Astrocyte of the hippocampus (primary cell): ENCODE data around the gene RAB11FIP4.
A peak's percentile ranks its signal among the peaks of the same experiment; 100 is the strongest.

Source experiments
- DNase-seq: peaks from one replicate; pipeline ENCODE4 v3.0.0; 2011; ENCODE audit warnings: low read depth, low spot score

RAB11FIP4 gene

DNA sequence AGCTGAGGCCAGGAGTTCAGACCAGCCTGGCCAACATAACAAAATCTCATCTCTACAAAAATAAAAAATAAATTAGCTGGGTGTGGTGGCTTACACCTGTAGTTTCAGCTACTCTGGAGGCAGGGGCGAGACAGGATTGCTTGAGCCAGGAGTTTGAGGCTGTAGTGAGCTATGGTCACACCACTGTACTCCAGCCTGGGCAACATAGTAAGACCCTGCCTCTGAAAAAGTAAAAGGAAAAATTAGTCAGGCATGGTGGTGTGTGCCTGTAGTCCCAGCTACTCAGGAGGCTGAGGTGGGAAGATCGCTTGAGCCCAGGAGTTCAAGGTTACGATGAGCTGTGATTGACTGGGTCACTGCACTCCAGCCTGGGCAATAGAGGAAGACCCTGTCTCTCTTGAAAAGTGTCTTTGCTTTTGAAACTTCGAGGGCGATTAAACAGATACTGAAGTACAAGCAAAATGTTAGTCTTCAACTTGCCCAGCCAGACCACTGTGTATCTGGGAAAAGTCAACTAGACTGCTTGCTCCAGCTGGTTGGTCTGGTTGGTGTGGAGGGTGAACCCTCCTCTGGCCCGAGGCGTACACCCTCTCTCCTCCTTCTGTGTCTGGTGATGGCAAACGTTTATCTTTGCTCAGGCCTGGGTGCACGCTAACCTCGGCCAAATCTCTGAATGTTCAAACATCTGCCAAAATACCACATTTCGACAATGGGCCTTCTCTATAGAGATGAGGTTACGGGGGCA, 174.9 kb downstream of the RAB11FIP4 start:
- no peak for DNase-seq

DNA sequence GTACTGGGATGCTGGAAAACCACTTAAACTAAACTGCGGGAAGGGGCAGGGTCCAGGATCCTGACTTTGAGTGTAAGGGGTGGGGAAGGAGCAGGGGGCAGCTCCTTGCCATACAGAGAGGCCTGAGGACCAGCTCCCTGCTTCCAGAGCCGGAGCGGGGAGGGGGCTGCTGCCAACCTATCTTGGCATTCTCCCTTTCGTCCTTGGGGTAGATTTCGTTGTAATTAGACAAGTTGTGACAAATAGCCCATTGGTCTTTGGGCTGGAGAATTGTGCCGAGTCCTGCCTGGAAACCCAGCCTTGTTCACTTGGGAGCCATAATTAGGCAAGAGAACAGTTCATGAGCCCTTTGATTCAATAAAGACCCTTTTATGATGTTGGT, 175.5 kb downstream of the RAB11FIP4 start:
- no peak for DNase-seq

DNA sequence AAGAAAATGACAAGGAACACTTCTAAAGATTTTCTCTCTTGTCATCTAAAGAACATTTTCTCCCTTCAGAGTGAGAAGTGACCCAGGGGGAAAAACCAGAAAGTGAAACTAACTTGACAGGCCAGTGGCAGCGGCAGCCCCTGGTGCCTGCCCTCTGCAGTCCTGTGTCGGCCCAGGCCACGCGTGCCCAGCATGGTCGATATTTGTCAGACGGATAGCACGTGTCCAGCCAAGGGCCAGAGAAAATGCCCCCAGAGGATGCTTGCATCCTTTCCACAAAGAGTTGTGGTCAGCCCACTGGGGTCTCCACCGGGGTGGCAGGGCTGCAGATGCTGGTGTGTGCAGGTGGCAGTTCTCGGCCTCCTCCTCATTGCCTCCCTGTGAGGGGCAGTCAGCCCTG, 176.6 kb downstream of the RAB11FIP4 start:
- no peak for DNase-seq

DNA sequence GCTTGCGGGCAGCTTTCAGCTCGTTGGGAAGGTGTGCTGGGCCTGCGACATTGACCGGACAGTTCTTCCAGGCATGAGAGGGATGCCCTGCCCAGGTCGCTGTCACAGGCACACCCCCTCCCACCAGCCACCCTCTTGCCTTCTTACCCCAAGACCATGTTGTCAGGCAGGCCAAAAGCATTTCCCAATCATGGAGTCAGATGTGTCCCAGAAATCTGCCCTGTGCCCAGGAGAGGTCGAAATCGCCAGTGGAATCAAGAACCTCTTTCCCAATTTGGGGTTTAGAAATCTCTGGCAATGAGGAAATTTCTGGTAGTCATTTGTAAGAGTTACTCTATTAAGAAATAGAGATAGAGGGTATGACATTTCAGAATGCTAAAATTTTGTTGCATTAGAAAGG, 177.1 kb downstream of the RAB11FIP4 start:
- no peak for DNase-seq

DNA sequence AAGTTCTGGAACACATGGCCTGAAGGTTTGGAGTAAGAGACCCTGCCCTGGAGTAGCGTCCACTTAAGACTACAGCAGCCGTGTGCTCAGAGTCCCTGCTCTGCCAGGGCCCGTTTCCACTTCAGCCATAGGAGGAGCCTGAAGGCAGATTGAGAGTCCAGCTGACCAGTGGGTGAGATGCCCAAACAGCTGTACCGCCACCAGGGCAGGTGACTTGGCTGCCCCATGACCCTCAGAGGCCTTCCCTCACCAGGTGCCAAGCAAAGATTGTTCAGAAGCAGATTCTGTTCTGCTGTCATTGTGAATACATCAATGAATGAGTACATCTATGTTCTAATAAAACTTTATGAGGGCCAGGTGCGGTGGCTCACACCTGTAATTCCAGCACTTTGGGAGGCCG, 178.8 kb downstream of the RAB11FIP4 start:
- no peak for DNase-seq

DNA sequence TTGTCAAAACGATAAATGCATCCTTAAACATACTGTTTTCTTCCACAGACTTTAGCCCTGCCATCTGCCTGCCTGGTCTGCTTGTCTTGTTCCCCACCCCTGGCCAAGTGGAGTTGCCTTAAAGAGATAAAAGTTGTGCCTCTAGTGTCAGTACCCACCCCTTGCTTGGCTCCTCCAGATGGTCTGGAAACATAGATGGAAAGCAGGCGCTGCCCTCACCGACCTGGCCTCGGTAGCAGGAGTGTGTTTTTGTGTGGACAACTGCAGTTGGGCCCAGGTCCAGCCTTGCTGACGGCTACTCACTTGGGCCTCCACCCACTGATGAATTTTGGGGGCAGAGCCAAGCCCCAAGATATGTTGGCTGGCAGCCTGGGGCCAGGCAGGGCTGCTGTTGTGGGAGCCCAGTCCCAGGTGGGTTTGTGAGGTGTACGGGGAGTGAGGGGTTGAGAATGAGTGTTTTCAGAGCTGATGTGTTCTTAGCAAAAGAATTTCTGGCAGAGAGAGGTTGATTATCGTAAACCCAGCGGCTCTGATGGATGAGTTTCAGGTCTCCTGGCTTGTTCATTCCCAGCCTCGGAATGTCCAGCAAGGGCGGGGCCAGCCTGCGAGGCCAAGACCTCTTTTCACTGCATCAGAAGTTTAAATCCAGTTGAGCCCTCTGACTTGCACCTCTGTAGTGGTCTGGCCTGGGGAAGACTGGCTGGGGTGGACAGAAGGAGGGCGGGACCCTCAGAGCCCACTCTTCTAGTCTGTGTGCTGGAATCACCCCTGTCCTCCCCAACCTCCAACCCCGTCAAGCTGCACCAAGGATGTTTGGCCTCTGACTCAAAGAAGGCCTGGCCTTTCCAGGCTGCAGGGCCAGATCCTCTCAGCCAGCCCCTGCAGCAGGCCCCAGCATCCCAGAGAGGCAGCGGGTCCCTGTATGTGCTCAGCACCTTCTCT, 179.7 kb downstream of the RAB11FIP4 start:
- DNase-seq = peak; percentile 98

DNA sequence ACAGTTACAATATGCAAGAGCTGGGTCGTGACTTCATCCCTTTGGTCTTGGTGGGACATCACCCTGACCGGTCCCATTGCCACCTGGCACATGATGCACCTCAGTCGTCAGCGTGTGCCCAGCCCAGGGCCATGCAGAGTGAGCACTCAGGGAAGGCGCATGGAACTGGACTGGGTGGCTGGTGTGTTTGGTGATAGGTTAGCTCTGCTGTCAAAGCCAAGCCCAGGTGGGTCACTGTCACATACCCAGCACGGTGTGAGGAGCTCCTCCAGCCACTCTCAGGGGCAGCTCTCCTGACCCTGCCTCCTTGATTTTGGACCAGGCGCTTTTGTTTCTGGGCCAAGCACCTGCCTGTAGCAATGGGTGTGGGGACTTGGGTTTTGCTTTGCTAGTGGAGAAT, 180.9 kb downstream of the RAB11FIP4 start:
- DNase-seq = no peak

DNA sequence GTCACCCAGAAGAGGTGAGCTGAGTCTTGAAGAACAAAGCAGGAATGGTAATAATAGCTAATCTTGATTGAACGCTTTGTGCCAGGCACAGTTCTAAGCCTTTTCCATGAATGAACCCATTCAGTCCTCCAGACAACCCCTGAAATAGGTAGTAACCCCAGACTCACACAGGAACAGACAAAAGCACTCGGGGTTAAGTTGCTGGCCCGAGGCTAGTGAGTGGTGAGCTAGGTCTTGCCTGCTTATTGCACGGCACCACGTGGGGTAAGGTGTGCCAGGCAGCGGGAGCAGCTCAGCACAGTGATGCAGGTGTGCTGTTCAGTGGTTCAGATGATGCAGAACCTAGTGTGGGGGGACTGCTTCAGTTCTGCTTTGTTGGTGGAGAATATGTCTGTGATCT, 181.6 kb downstream of the RAB11FIP4 start:
- no peak for DNase-seq

DNA sequence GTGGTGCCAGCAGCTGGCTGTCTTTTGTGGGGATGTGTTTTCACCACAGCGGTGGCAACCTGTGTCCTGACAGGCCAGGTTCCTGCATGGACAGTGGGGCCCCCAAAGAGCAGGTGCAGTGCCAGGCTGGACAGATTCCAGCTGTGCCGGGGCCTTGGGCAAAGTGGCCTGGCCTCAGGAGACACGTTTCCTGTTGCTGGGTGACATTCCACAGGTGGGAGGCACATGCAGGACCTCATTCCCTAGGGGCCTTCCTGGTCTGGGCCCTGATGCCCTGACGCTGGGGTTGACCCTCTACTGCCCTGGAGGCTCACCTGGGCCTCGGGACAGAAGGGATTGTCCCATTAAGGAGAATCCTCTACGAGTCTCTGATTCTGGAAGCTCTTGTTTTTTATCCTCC, 182.4 kb downstream of the RAB11FIP4 start:
- DNase-seq = no peak

DNA sequence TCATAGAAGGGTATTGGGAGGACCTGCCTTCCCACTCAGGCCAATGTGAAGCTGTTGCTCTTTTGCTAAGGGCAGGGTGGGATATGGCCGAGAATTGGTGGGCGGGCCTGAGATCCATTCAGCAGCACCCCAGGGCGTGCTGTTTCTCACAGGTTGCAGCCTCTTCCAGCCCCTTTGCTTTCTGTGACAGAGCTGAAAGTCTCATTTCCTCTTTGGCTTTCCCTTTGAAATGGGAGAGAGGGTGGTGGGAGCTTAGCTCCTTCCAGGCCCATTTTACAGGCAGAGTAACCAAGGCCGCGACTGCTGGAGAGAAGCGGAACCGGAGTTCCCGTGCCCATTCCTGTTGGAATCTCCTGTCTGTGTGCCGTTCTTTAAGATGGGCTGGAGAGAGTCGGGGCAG, 183.0 kb downstream of the RAB11FIP4 start:
- no peak for DNase-seq

DNA sequence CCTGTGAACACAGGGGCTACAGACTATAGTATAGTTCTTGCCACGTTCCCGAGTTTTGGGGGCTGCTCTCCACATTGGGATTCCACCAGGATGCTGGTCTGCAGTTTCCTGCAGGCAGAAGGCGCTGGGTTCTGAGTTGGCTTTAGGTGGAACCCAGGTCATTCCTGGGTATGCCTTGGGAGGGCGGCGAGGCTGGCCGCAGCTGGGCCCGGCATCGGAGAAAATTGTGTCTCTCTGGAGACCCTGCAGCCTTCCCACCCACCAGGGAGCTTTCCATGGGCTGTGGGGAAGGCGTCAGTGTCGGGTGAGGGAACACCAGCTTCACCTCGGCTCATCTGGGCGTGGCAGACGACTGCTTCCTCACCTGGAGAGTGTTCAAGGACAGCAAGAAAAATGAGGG, 183.6 kb downstream of the RAB11FIP4 start:
- no peak for DNase-seq

DNA sequence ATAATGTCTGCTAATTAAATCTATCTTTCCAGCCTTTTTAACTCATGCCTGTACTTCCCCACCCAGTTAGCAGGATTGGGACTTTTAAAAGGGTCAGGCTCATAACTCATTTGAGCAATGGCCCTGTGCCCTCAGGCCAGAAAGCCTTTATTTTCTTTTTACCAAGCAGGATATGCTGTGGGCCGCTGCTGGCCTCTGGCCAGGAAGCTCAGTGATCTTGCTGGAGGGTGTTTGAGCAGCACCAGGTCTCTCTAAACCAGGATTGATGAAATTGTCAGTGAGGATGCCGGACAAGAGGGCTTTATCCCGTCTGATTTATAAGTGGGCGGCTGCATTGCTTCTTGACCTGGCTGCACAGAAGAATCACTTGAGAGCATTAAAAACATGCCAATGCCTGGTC, 187.8 kb downstream of the RAB11FIP4 start:
- peak; percentile 74 for DNase-seq

DNA sequence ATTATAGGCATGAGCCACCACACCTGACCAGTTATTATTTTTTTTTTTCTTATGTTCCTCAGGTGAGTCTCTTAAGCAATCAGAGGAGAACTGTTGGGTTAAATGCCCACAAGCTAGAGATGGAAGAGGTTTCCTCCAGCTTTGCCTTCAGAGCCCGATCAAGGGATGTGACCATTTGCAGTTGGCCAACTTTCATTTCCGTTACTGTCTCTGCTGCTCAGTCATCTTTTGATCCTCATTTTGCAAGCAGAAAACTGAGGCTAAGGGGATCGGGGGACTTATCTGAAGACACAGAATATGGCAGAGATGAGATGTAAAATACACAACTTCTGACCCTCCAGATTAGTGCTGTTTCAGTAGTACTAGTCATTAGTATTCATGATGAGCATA, 188.8 kb downstream of the RAB11FIP4 start:
- DNase-seq = no peak

DNA sequence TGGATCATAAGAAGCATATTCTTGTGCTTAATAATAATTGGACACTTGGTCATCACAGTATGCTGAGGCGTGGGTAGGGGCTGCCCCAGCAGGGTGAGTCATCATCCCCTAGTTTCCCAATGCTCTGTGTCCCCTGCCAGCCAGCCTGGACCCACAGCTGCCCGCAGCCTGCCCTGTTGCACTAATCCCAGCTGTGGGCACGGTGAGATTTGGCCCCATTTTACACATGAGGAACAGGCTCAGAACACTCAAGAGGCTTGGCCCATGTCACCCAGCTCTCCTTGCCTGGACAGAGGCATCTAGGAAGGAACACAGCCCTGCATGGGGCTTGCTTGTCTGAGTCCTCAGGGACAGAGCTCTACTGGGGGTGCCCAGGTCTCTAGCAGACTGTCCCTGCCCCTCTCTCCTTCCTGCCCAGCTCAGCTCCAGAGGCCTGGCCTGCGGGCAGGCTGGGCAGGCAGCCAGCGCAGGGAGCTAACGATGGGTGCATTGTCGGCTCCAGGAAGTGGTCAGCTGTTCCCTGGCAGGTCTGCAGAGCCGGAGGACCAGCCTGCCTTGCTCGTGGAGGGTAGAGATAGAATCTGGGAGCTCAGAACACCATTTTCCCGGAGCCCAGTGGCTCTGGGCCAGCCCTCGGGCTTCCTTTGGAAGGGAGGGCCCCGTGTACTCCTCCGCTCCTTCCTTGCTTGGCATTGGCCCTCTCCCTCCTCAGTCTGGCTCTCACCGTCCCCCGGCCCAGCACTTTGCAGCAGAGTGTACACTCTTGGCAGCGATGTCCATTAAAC, 189.4 kb downstream of the RAB11FIP4 start:
- peak; percentile 97 for DNase-seq

DNA sequence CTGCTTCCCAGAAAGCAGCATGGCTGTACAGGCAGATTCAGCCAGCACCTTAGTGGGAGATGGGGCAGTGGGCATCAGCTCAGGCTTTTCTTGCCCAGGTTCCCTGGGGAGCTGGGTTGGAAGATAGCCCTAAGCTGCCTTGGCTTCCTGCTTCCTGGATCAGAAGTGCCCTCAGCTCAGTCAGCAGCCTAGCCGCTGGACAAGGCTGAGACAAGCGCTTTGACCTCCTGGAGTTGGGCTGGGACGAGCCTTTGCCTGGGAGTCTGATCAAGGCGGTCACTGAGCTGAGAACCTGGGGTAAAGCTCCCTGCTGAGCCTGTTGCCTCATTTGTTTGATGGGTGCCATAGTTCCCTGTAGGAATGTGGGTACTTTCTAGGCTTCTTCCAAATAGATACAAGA, 190.0 kb downstream of the RAB11FIP4 start:
- no peak for DNase-seq

DNA sequence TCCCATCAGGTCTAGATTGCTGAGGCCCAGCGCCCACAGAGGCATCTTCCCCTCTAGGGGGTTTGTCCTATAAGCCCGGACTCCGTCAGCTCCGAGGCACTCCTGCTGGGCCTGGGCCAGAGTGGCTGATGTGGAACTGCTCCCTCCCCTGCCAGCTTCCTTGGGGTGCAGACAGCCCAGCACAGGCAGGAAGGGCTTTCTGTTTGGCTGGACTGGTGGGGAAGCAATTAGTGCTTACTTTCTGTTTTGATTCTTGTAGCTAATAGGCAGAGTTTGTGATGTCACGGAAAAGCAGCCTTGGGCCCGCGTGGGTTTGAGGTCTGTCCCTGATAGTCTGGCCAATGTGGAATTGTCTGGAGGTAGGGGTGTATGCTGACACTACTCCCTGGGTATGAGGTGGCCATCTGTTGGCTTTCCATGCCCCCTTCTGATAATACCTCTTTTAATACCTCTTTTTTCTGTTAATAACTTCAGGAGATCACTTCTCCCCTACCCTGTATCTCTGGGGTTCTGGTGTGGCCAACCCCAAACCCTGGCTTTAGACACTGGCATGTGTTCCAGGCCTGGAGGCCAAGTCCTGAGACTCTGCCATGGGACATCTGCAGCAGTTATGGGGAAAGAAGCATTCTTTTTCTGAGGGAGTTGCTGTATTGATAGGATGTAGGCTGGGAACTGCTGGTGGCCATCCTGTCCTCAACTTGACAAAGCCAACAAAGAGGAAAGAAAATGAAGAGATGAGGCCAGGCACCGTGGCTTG, 190.9 kb downstream of the RAB11FIP4 start:
- peak; percentile 77 for DNase-seq

DNA sequence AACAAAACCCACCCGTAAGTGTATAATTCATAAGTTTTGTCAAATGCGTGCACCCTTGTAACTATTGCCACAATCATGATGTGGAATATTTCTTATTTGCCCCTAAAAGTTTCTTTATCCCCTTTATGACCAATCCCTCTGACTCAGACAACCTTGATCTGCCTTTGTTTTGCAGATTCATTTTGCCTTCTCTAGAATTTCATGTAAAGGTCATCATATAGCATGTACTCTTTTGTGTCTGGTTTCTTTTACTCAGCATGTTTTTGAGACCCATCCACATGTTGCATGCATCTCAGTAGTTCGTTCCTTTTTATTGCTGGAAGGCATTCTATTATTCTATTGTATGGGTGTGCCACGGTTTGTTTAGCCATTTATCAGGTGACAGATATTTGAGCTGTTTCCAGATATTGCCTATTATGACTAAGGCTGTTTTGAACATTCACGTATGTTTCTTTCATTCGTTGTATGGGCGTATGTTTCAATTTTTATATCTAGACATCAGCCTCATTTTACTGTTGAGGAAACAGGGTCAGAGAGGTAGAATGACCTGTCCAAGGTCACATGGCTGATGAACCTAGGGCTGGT, 192.4 kb downstream of the RAB11FIP4 start:
- no peak for DNase-seq

DNA sequence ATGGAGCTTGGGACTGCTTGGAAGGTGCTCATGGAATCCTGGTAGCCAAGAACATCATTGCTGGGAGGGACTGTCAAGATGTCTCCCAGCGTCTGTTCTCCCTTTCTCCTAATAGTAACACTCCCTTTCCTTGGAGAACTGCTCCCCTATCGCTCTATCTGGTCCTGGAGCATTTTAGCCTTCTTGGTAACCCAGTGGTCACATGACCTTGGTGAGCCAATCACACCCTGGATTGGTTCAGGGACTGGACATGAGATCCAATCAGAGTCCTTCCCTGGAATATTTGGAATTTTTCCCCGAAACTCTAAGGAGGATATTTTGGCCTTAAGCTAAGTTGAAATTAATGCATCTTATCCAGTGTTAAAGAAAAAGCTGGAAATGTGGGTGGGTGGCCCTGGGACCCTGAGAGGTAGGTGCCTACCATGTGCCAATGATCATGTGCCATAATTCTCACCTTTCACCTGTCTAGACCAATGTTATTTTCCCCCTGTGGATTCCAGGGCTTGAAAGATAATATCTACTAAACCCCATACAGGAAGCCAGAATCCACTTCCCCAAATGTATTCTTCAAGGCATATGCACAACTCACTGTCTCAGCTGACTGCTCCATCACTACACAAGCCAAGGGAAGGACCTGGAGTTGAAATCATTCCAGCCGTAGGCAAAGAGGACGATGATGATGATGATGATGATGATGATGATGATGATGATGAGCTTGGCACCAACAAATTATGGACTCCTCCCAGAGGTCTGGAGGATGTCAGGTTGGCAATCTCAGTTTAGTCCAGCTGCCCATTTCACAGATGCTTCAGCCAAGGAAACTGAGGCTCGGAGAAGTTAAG, 193.2 kb downstream of the RAB11FIP4 start:
- no peak for DNase-seq

DNA sequence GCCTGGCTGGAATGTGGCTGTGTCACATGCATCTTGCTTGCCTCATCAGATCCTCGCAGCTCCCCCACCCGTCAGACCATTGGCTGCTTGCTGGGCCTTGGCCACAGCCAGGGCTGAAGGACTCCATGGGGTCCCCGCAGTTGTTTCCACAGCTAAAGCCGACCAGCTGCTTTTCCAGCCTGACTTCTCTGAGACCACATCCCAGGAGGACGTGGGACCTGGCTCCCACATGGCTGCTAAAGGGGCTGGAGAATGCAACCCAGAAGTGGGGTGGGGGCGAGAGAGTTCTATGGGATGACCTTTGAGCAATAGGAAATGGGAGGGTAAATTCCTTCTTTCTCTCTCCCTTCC, 193.8 kb downstream of the RAB11FIP4 start:
- no peak for DNase-seq

DNA sequence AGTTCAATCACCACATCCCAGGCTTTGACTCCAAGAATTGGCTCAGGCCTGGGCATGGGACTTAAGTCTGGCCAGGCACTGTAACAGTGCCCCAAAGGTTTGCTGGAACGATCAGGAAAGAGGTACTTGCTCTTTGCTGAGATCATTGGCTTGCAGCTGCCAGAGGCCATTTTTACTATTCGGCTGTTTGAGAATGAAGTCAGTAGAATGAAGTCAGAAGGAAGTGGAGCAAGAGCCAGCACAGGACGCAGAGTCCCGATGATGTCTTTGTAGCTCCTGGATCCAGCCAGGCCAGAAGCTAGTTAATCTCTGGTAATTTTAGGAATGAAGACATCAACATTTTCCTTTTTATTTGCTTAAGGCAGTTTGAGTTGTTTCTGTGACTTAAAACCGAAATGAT, 195.5 kb downstream of the RAB11FIP4 start:
- DNase-seq = no peak
